Measurements from ENCODE around the gene YEATS4.

YEATS4 gene

DNA sequence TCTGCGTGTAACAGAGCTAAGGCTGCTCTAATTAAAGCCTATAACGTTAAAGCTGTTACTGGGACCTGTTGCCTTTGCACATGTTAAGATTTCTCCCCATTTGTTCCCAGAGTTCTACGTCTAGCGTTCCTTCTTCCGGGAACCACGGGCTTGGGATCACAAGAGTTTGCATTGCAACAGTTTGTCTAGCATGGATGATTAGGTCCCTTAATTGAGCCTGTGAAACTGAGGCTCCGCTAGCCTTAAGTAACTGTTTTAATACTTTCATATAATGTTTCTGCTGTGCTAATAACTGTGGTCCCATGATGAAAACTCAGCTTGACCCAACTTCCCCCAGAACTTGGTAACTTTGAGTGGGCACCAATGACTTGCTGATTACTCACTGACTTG, 28.0 kb upstream of the YEATS4 start:
- peak overlapping the region; percentile 50 for H3K4me3 ChIP-seq (ENCODE audit: low read depth, low read length)
- no peaks in the 10 kb centered on the region for H3K36me3 ChIP-seq (ENCODE audit: control insufficient read depth, insufficient read depth, low read length)
- H3K27ac ChIP-seq (ENCODE audit: low read depth, low read length), result peak overlapping the region; percentile 77
- H3K9ac ChIP-seq (ENCODE audit: low read depth, low read length), result peak overlapping the region; percentile 14; the same call in 1 of the 2 replicates
- H3K27me3 ChIP-seq (ENCODE audit: control insufficient read depth, insufficient read depth, low read length), result no peaks in the 10 kb centered on the region
- peaks cover 51% of the 10 kb centered on the region for H3K4me1 ChIP-seq (ENCODE audit: control insufficient read depth, insufficient read depth, low read length)
- H3K9me3 ChIP-seq (ENCODE audit: control insufficient read depth, insufficient read depth, low read length), result no peaks in the 10 kb centered on the region

DNA sequence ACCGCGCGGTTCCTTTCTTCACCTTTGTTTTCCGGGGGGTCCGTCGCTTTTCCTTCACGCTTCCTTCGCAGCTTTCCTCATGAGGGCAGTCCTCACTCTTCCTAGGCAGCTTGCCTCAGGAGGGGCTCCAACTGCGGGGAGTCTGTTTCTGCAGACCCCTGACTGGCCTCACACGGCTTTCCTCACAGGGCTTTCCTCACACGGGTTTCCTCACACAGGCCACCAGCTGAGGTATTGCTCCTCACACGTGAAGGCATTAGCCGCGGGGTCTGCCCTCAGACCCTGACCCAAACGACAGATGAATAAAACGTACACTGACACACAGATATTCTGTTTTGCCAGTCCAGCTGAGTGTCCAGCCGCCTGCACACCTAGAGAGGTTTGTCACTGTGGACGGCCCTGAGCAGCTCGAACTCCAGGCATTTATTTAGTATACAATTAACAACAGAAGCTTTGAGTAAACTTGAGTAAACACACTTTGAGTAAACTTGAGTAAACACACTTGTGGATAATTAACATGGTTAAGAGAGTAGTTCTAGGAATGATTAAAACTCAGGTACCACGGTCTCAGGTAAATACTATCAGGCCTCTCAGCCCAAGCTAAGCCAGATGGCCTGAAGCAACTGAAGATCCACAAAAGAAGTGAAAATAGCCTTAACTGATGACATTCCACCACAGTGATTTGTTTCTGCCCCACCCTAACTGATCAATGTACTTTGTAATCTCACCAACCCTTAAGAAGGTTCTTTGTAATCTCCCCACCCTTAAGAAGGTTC, 27.4 kb upstream of the YEATS4 start:
- Histone ChIP-seq H3K9me3 (ENCODE audit: control insufficient read depth, insufficient read depth, low read length) (no peaks in the 10 kb centered on the region), H3K9ac (ENCODE audit: low read depth, low read length) (0 out of 2 replicates have a peak overlapping the region, but pooled peaks have one; percentile 14), H3K36me3 (ENCODE audit: control insufficient read depth, insufficient read depth, low read length) (no peaks in the 10 kb centered on the region), H3K4me3 (ENCODE audit: low read depth, low read length) (no peak overlapping the region), H3K27ac (ENCODE audit: low read depth, low read length) (peak overlapping the region; percentile 77), H3K4me1 (ENCODE audit: control insufficient read depth, insufficient read depth, low read length) (peaks cover 51% of the 10 kb centered on the region), H3K27me3 (ENCODE audit: control insufficient read depth, insufficient read depth, low read length) (no peaks in the 10 kb centered on the region)

DNA sequence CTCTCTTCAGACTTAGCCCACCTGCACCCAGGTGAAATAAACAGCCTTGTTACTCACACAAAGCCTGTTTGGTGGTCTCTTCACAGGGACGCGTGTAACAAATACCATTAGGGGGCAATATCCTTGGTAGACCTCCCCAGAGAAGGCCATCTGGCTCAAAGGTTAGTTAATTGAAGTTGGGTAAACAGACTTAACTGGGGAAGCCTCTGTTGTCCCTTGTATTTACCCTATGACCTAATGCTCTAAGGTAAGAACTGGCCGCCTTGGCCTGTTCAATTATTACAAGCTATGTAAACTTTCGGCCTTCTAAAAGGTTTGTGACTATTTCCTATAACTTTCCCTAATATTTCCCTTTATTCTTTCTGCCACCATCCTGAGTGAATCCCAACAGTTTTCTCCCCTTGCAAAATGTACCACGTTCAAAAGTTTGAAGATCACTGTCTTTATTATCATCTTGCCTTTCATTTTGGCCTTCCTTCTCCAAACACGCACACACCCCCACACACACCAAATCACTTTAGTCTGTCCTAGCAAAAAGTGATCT, 26.7 kb upstream of the YEATS4 start:
- H3K9ac ChIP-seq (ENCODE audit: low read depth, low read length), result no peak overlapping the region
- H3K9me3 ChIP-seq (ENCODE audit: control insufficient read depth, insufficient read depth, low read length), result no peaks in the 10 kb centered on the region
- H3K27me3 ChIP-seq (ENCODE audit: control insufficient read depth, insufficient read depth, low read length), result no peaks in the 10 kb centered on the region
- H3K27ac ChIP-seq (ENCODE audit: low read depth, low read length), result peak overlapping the region; percentile 77
- H3K4me3 ChIP-seq (ENCODE audit: low read depth, low read length), result no peak overlapping the region
- H3K4me1 ChIP-seq (ENCODE audit: control insufficient read depth, insufficient read depth, low read length), result peaks cover 46% of the 10 kb centered on the region
- no peaks in the 10 kb centered on the region for H3K36me3 ChIP-seq (ENCODE audit: control insufficient read depth, insufficient read depth, low read length)

DNA sequence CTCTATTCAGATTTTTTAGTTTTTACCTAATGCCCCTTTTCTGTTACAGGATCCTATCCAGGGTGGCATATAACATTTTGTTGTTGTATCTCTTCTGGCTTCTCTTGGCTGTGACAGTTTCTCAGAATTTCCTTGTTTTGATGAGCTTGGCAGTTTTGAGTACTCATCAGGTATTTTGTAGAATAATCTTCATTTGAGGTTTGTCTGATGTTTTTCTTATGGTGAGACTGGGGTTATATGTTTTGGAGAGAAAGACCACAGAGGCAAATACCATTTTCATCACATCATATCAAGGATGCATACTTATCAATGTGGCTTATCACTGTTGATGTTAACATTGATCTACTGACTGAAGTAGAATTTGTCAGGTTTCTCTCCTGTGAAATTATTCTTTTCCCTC, 25.4 kb upstream of the YEATS4 start:
- Histone ChIP-seq H3K36me3 (ENCODE audit: control insufficient read depth, insufficient read depth, low read length) (no peaks in the 10 kb centered on the region), H3K4me3 (ENCODE audit: low read depth, low read length) (no peak overlapping the region), H3K9ac (ENCODE audit: low read depth, low read length) (no peak overlapping the region), H3K9me3 (ENCODE audit: control insufficient read depth, insufficient read depth, low read length) (no peaks in the 10 kb centered on the region), H3K4me1 (ENCODE audit: control insufficient read depth, insufficient read depth, low read length) (peaks cover 33% of the 10 kb centered on the region), H3K27me3 (ENCODE audit: control insufficient read depth, insufficient read depth, low read length) (no peaks in the 10 kb centered on the region), H3K27ac (ENCODE audit: low read depth, low read length) (no peak overlapping the region)

DNA sequence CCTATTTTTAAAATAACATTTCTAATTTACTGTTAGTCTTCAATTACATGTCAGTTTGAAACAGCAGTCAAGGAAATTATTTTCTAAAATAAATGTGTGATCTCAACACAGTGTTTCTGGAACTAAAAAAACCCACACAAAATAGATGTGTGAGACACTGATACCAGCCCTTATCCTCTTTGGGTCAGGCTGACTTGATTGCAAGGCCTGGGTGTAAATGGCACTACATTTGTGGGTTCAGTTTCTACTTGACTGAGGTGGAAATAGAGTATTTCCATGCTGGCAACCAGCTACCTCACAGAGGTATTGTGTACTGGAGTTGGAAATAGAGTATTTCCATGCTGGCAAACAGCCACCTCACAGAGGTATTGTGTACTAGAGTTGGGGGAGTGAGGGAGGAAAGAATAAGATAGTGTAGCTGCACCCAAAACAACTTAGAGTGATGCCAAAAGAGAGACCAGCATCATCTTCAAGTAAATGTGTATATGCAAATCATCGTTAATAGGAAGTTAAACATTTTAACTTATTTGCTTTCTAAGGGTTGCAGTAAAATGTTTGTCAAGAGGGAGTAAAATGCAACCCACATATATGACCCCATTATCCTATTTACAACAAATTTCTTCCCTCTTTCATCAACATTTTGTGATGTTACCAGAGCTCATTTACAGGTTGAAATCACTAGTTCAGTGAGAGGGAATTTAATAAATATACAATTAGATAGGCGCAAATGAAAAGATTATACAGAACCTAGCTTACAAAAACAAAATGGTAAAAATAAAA, 22.0 kb upstream of the YEATS4 start:
- Histone ChIP-seq H3K36me3 (ENCODE audit: control insufficient read depth, insufficient read depth, low read length) (no peaks in the 10 kb centered on the region), H3K27ac (ENCODE audit: low read depth, low read length) (no peak overlapping the region)

DNA sequence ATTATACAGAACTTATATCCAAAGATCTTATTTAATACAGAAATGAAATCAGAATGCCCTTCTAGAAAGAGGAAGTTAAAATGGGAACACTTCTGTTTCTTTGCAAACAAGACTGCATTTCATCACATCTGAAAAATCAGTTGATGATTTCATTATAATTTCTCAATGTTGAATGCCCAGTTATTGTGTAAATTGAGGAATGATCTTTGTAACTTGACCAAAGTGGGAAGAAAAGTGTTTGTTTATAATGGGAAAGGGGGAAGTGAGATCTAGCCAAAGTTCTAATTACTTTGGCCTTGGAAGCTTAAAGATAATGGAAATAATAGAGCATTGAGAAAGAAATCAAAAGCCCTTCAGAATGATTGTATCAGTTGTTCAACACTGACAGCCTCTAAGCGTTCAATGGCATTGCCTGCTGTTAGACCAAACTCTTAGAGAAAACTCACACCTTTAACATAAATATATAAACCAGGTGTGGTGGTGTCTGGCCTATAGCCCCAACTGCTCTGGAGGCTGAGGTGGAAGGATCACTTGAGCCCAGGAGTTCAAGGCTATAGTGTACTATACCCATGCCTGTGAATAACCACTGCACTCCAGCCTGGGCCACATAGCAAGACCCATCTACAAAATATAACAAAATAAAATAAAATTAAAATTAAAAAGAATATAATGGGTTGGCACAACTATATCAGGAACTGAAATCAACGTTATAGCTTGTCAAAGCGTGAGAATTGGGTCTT, 21.3 kb upstream of the YEATS4 start:
- Histone ChIP-seq H3K4me3 (ENCODE audit: low read depth, low read length) (no peak overlapping the region), H3K27me3 (ENCODE audit: control insufficient read depth, insufficient read depth, low read length) (no peaks in the 10 kb centered on the region), H3K4me1 (ENCODE audit: control insufficient read depth, insufficient read depth, low read length) (no peaks in the 10 kb centered on the region; the same call in 1 of the 2 replicates), H3K36me3 (ENCODE audit: control insufficient read depth, insufficient read depth, low read length) (no peaks in the 10 kb centered on the region), H3K9me3 (ENCODE audit: control insufficient read depth, insufficient read depth, low read length) (no peaks in the 10 kb centered on the region), H3K9ac (ENCODE audit: low read depth, low read length) (no peak overlapping the region), H3K27ac (ENCODE audit: low read depth, low read length) (no peak overlapping the region)

More for the DNA sequence above, 22.0 kb upstream of the YEATS4 start:
- no peaks in the 10 kb centered on the region for H3K9me3 ChIP-seq (ENCODE audit: control insufficient read depth, insufficient read depth, low read length)
- no peak overlapping the region for H3K9ac ChIP-seq (ENCODE audit: low read depth, low read length)
- no peak overlapping the region for H3K4me3 ChIP-seq (ENCODE audit: low read depth, low read length)
- H3K4me1 ChIP-seq (ENCODE audit: control insufficient read depth, insufficient read depth, low read length), result no peaks in the 10 kb centered on the region; the same call in 1 of the 2 replicates
- H3K27me3 ChIP-seq (ENCODE audit: control insufficient read depth, insufficient read depth, low read length), result no peaks in the 10 kb centered on the region

DNA sequence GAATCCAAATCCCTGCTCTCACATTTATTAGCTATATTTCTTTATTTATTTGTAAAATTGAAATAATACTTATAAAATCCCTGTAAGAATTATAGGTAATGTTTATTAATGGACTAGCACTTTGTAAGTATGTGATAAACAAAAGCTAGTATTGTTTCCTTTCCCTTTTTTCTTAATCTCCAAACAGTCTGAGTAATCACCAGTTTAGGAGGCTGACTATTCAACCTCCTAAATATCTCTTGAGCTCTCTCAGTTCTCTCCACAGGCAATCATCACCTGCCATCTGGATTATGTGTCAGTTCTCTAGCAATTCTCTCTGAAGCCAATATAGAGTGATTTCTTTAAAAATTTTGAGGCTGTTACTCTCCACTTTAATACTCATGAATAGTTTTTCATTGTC, 20.6 kb upstream of the YEATS4 start:
- Histone ChIP-seq H3K4me3 (ENCODE audit: low read depth, low read length) (no peak overlapping the region), H3K9me3 (ENCODE audit: control insufficient read depth, insufficient read depth, low read length) (no peaks in the 10 kb centered on the region), H3K27me3 (ENCODE audit: control insufficient read depth, insufficient read depth, low read length) (no peaks in the 10 kb centered on the region), H3K4me1 (ENCODE audit: control insufficient read depth, insufficient read depth, low read length) (no peaks in the 10 kb centered on the region), H3K36me3 (ENCODE audit: control insufficient read depth, insufficient read depth, low read length) (no peaks in the 10 kb centered on the region), H3K27ac (ENCODE audit: low read depth, low read length) (no peak overlapping the region), H3K9ac (ENCODE audit: low read depth, low read length) (no peak overlapping the region)

DNA sequence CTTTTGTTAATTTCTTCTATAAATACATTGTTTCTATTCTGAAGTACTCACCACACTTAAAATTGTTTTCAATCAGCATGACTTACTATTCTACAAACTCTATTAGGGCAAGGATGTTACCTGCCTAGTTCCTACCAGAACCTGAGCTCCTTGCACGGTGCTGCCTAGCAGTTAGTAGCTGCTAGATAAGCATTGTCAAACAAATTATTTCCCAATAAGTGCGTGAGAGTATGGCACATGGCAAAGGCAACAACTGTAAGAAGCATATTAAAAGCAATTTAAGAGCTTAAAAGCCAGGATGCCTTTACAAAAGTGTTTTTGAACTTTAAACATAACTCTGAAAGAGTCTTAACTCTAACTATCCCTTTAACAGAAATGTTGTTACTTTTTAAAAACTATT, 19.5 kb upstream of the YEATS4 start:
- Histone ChIP-seq H3K9me3 (ENCODE audit: control insufficient read depth, insufficient read depth, low read length) (no peaks in the 10 kb centered on the region), H3K36me3 (ENCODE audit: control insufficient read depth, insufficient read depth, low read length) (no peaks in the 10 kb centered on the region), H3K27me3 (ENCODE audit: control insufficient read depth, insufficient read depth, low read length) (no peaks in the 10 kb centered on the region), H3K4me1 (ENCODE audit: control insufficient read depth, insufficient read depth, low read length) (no peaks in the 10 kb centered on the region), H3K4me3 (ENCODE audit: low read depth, low read length) (no peak overlapping the region), H3K9ac (ENCODE audit: low read depth, low read length) (no peak overlapping the region), H3K27ac (ENCODE audit: low read depth, low read length) (no peak overlapping the region)

DNA sequence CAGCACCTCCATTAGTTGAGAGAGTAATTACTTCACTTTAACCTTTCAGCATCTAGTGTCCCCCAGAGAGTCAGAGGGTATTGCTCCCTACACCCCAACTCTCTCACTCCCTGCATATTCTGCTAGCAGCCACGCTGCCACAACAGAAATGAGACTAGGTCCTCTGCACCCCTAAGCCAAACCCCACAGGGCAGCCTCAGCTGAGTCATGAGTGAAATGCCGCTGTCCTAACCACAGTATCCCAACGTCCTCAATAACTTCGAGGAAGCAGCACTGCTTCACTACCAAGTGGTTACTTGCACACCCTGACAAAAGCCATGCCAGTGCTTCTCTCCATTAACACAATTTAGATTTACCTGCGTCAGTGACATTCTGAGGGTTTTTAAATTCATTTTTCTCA, 18.2 kb upstream of the YEATS4 start:
- H3K4me1 ChIP-seq (ENCODE audit: control insufficient read depth, insufficient read depth, low read length), result no peaks in the 10 kb centered on the region
- H3K9me3 ChIP-seq (ENCODE audit: control insufficient read depth, insufficient read depth, low read length), result no peaks in the 10 kb centered on the region
- no peaks in the 10 kb centered on the region for H3K36me3 ChIP-seq (ENCODE audit: control insufficient read depth, insufficient read depth, low read length)
- H3K27ac ChIP-seq (ENCODE audit: low read depth, low read length), result no peak overlapping the region
- no peak overlapping the region for H3K4me3 ChIP-seq (ENCODE audit: low read depth, low read length)
- no peaks in the 10 kb centered on the region for H3K27me3 ChIP-seq (ENCODE audit: control insufficient read depth, insufficient read depth, low read length)
- no peak overlapping the region for H3K9ac ChIP-seq (ENCODE audit: low read depth, low read length)

DNA sequence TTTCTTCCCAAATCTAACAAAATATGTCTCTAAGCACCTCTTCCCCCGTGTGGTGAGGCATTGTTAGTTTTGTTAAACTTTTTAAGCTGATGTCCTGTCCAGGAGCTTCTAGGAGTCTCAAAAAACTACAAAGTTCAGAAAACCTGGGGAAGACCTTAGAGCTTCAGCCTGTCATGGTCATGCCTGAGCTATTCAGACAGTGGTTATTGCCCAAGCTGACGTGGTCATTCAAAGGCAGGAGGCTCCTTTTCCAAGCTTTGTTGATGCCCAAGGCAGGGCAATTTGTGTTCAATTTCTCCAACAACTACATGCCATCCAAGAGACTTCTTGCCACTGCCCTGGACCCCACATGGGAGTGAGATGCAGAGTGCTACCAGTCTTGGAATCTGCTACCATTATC, 17.1 kb upstream of the YEATS4 start:
- no peaks in the 10 kb centered on the region for H3K9me3 ChIP-seq (ENCODE audit: control insufficient read depth, insufficient read depth, low read length)
- H3K36me3 ChIP-seq (ENCODE audit: control insufficient read depth, insufficient read depth, low read length), result no peaks in the 10 kb centered on the region
- no peaks in the 10 kb centered on the region for H3K4me1 ChIP-seq (ENCODE audit: control insufficient read depth, insufficient read depth, low read length)
- H3K27ac ChIP-seq (ENCODE audit: low read depth, low read length), result no peak overlapping the region
- H3K9ac ChIP-seq (ENCODE audit: low read depth, low read length), result no peak overlapping the region
- no peaks in the 10 kb centered on the region for H3K27me3 ChIP-seq (ENCODE audit: control insufficient read depth, insufficient read depth, low read length)
- H3K4me3 ChIP-seq (ENCODE audit: low read depth, low read length), result no peak overlapping the region
